ENCODE measurements around the gene GLYR1.

The GLYR1 gene

GRCh38 chr16:4803401-4803844 lies 43.7 kb downstream of the GLYR1 start:
- peak; percentile 49 for DNase-seq

- DNase-seq = peak; percentile 96
These were observed 44.3 kb downstream of the GLYR1 start for GRCh38 chr16:4802659-4803287.

GRCh38 chr16:4801962-4802658 lies 45.0 kb downstream of the GLYR1 start, which contains the start of gene ROGDI:
Gene ROGDI, minus strand, starts transcription at chr16:4802633. Its CDS starts 62 bp downstream, at chr16:4802571.
- peak; percentile 93 for DNase-seq

- peak; percentile 58 for DNase-seq
These were observed 45.8 kb downstream of the GLYR1 start for GRCh38 chr16:4801051-4801961.

GRCh38 chr16:4800290-4801041 lies 46.6 kb downstream of the GLYR1 start:
- peak; percentile 84 for DNase-seq

- no peak for DNase-seq
These were observed 47.8 kb downstream of the GLYR1 start for GRCh38 chr16:4799171-4799855.

GRCh38 chr16:4798456-4798855 lies 48.6 kb downstream of the GLYR1 start:
- DNase-seq = no peak

- no peak for DNase-seq
These were observed 49.3 kb downstream of the GLYR1 start for GRCh38 chr16:4797805-4798252.

GRCh38 chr16:4796982-4797804 lies 49.9 kb downstream of the GLYR1 start:
- no peak for DNase-seq

- no peak for DNase-seq
These were observed 51.1 kb downstream of the GLYR1 start for GRCh38 chr16:4795828-4796572.

GRCh38 chr16:4795181-4795827 lies 51.8 kb downstream of the GLYR1 start, which contains the start of gene SMIM22:
Gene SMIM22, plus strand, starts transcription at chr16:4795369. Its CDS starts 366 bp downstream, at chr16:4795735.
- DNase-seq = no peak

- DNase-seq = peak; percentile 60
These were observed 54.1 kb downstream of the GLYR1 start for GRCh38 chr16:4792951-4793513.

GRCh38 chr16:4790871-4791270 lies 56.2 kb downstream of the GLYR1 start:
- no peak for DNase-seq

- peak; percentile 68 for DNase-seq
These were observed 56.8 kb downstream of the GLYR1 start for GRCh38 chr16:4790261-4790660.

- DNase-seq = no peak
These were observed 58.2 kb downstream of the GLYR1 start for GRCh38 chr16:4788910-4789309.

GRCh38 chr16:4788489-4788889 lies 58.6 kb downstream of the GLYR1 start:
- no peak for DNase-seq

- DNase-seq = peak; percentile 99
These were observed 59.2 kb downstream of the GLYR1 start, which contains the start of gene SEPTIN12 for GRCh38 chr16:4787627-4788482. Gene SEPTIN12, minus strand, starts transcription at chr16:4788345. Its CDS starts 700 bp downstream, at chr16:4787645.

GRCh38 chr16:4787068-4787467 lies 60.0 kb downstream of the GLYR1 start:
- no peak for DNase-seq
